C4-2B (cell line): ENCODE measurements around the gene CEMIP.
A peak's percentile ranks its signal among the peaks of the same experiment; 100 is the strongest.

Source experiments
- H3K27ac ChIP-seq: fragments of 450-650 bp; 2 replicates; pipeline ENCODE4 v1.5.1; 2017
- CTCF ChIP-seq: fragments of 450-650 bp; conservative IDR thresholded peaks from 2 replicates; pipeline ENCODE4 v1.5.1; 2017; ENCODE audit warnings: mild to moderate bottlenecking
- ZFX ChIP-seq: fragments of 450-650 bp; IDR thresholded peaks from 2 replicates; pipeline ENCODE4 v1.6.1; 2017

CEMIP gene

GRCh38 chr15:80796407-80796806 lies 17.2 kb downstream of the CEMIP start:
- TF ChIP-seq CTCF, result no peak
- no peak for TF ChIP-seq ZFX
- H3K27ac ChIP-seq, result no peak overlapping the region

- peak overlapping the region; percentile 28; the same call in 1 of the 2 replicates for H3K27ac ChIP-seq
- TF ChIP-seq CTCF (no peak), ZFX (no peak)
Observed at GRCh38 chr15:80798911-80799310, 19.7 kb downstream of the CEMIP start.

- H3K27ac ChIP-seq, result no peak overlapping the region
Observed at GRCh38 chr15:80800067-80800466, 20.9 kb downstream of the CEMIP start.

GRCh38 chr15:80801891-80802680 lies 22.9 kb downstream of the CEMIP start:
- no peak overlapping the region for H3K27ac ChIP-seq
- TF ChIP-seq CTCF (no peak), ZFX (no peak)

More at GRCh38 chr15:80800067-80800466, 20.9 kb downstream of the CEMIP start:
- no peak for TF ChIP-seq CTCF
- no peak for TF ChIP-seq ZFX

- H3K27ac ChIP-seq, result peak overlapping the region; percentile 73
- TF ChIP-seq ZFX, result no peak
- no peak for TF ChIP-seq CTCF
Observed at GRCh38 chr15:80803580-80804525, 24.7 kb downstream of the CEMIP start.

GRCh38 chr15:80804970-80805495 lies 25.9 kb downstream of the CEMIP start:
- TF ChIP-seq ZFX, result no peak
- no peak for TF ChIP-seq CTCF
- peak overlapping the region; percentile 73 for H3K27ac ChIP-seq
